CD14-positive monocyte (primary cell): ENCODE results near the gene TFR2. TPM values are rescaled to one million over a fixed set of nuclear protein-coding genes. Genes with fewer than 3 reads are reported as not detected.

Experiments used
- DNase-seq, 3 donors: peaks; one replicate each; pipeline ENCODE4 v3.0.0-alpha.2; 2011 to 2022
- H2AFZ ChIP-seq: 2 replicates; pipeline ENCODE4 v1.6.0; 2012; ENCODE audit warnings: mild to moderate bottlenecking, low read depth, low read length, inconsistent platforms; ENCODE audit not compliant: insufficient read depth, poor library complexity, severe bottlenecking
- H3K27ac ChIP-seq, 2 donors: 1 replicate in 1 of 2; 2 replicates in 1 of 2; pipeline ENCODE4 v1.5.1; 2012 to 2013; ENCODE audit warnings: low read length in 2 of 2, control low read depth in 1 of 2, inconsistent platforms in 1 of 2, low read depth in 1 of 2, mild to moderate bottlenecking in 1 of 2
- H3K27me3 ChIP-seq, 2 donors: one replicate each; pipeline versions ENCODE4 v1.6.0 to v1.6.1; 2011 to 2013; ENCODE audit warnings: low read length in 2 of 2; ENCODE audit not compliant: control insufficient read depth in 2 of 2, insufficient read depth in 2 of 2
- H3K36me3 ChIP-seq, 2 donors: replicated peaks in 1 of 2; 1 replicate in 1 of 2; 2 replicates in 1 of 2; pipeline versions ENCODE4 v1.5.1 to v1.6.1; 2012 to 2013; ENCODE audit warnings: low read length in 2 of 2, control low read depth in 1 of 2, inconsistent platforms in 1 of 2, mild to moderate bottlenecking in 1 of 2; ENCODE audit not compliant: insufficient read depth in 2 of 2, control insufficient read depth in 1 of 2
- H3K4me1 ChIP-seq, 2 donors: 1 replicate in 1 of 2; 2 replicates in 1 of 2; pipeline versions ENCODE4 v1.5.1 to v1.6.1; 2012 to 2013; ENCODE audit warnings: low read length in 2 of 2, control low read depth in 1 of 2, inconsistent platforms in 1 of 2, mild to moderate bottlenecking in 1 of 2, moderate library complexity in 1 of 2; ENCODE audit not compliant: insufficient read depth in 2 of 2, control insufficient read depth in 1 of 2
- H3K4me2 ChIP-seq: replicated peaks from 2 replicates; pipeline ENCODE3; 2012; ENCODE audit warnings: low read length, moderate library complexity, mild to moderate bottlenecking; ENCODE audit not compliant: poor library complexity, severe bottlenecking; ENCODE audit errors: extremely low read depth
- H3K4me3 ChIP-seq, 3 experiments: fragments of 200-600 bp in 1 of 3; sonication (generic) in 1 of 3; replicated peaks in 1 of 3; 1 replicate in 2 of 3; 2 replicates in 1 of 3; pipeline ENCODE4 v1.5.1; 2011 to 2013; ENCODE audit warnings: low read length in 3 of 3, mild to moderate bottlenecking in 3 of 3, control low read depth in 2 of 3, low read depth in 2 of 3, inconsistent platforms in 1 of 3, moderate library complexity in 1 of 3
- H3K79me2 ChIP-seq: 2 replicates; pipeline ENCODE4 v1.6.0; 2012; ENCODE audit warnings: mild to moderate bottlenecking, control low read depth, inconsistent platforms, low read length, moderate library complexity; ENCODE audit not compliant: insufficient read depth
- H3K9ac ChIP-seq: 2 replicates; pipeline ENCODE4 v1.6.0; 2017; ENCODE audit warnings: low read length, mild to moderate bottlenecking; ENCODE audit not compliant: insufficient read depth, poor library complexity, severe bottlenecking
- H3K9me3 ChIP-seq, 2 donors: replicated peaks in 1 of 2; 1 replicate in 1 of 2; 2 replicates in 1 of 2; pipeline versions ENCODE4 v1.5.1 to v1.6.1; 2012 to 2013; ENCODE audit warnings: low read length in 2 of 2, control low read depth in 1 of 2; ENCODE audit not compliant: control insufficient read depth in 1 of 2, insufficient read depth in 1 of 2
- H4K20me1 ChIP-seq: 2 replicates; pipeline ENCODE4 v1.6.0; 2012; ENCODE audit warnings: mild to moderate bottlenecking, low read length, control low read depth, moderate library complexity; ENCODE audit not compliant: insufficient read depth
- H3K27ac Mint-ChIP-seq, 7 donors: one replicate each; pipeline ENCODE4 v1.8.0; 2020; ENCODE audit warnings: mild to moderate bottlenecking in 7 of 7, mixed read lengths in 7 of 7, moderate library complexity in 6 of 7, inconsistent platforms in 2 of 7
- H3K27me3 Mint-ChIP-seq, 3 donors: one replicate each; pipeline ENCODE4 v1.8.0; 2021 to 2022; ENCODE audit warnings: low read depth in 3 of 3, mild to moderate bottlenecking in 3 of 3, mixed read lengths in 3 of 3, moderate library complexity in 3 of 3, inconsistent platforms in 1 of 3
- H3K36me3 Mint-ChIP-seq, 2 donors: one replicate each; pipeline ENCODE4 v1.8.0; 2020; ENCODE audit warnings: mixed read lengths in 2 of 2, inconsistent platforms in 1 of 2, mild to moderate bottlenecking in 1 of 2
- H3K4me1 Mint-ChIP-seq: one replicate; pipeline ENCODE4 v1.8.0; 2020; ENCODE audit warnings: mild to moderate bottlenecking, mixed read lengths
- H3K4me3 Mint-ChIP-seq, 2 donors: one replicate each; pipeline ENCODE4 v1.8.0; 2020; ENCODE audit warnings: mild to moderate bottlenecking in 2 of 2, mixed read lengths in 2 of 2, moderate library complexity in 1 of 2
- H3K9me3 Mint-ChIP-seq, 7 donors: one replicate each; pipeline ENCODE4 v1.8.0; 2020 to 2022; ENCODE audit warnings: mixed read lengths in 7 of 7, mild to moderate bottlenecking in 6 of 7, moderate library complexity in 6 of 7, inconsistent platforms in 2 of 7
- CTCF ChIP-seq: fragments of 200-600 bp; IDR thresholded peaks from one replicate; pipeline ENCODE4 v1.8.0; 2022; ENCODE audit warnings: antibody characterized with exemption, mild to moderate bottlenecking
- WGBS: methylation state at CpG from one replicate; pipeline ENCODE4 v1.1.5; 2013; ENCODE audit warnings: missing lambda C conversion rate; ENCODE audit not compliant: insufficient coverage; 5-methylcytosine and 5-hydroxymethylcytosine counted together
- intact Hi-C, 2 donors: fragments of 100-400 bp; cut with micrococcal nuclease; formaldehyde crosslinking; loops; one replicate each; pipeline versions ENCODE4 v1.15.0 to v1.15.1; 2023
- polyA plus RNA-seq, 3 donors: library from polyadenylated mRNA; depleted of rRNA in 1 of 3; unstranded in 2 of 3; stranded (reverse) in 1 of 3; fragments of 300-500 nt in 2 of 3; fragments of >200 nt in 1 of 3; fragmentation: Illumina TruSeq in 2 of 3; gene quantifications; 1 replicate in 2 of 3; 2 replicates in 1 of 3; pipeline ENCODE4 v1.2.3, GENCODE V29; 2012 to 2021

The TFR2 gene
- polyA plus RNA-seq, 3 donors = 0.79 to 1.4 TPM; not detected in 1

DNA sequence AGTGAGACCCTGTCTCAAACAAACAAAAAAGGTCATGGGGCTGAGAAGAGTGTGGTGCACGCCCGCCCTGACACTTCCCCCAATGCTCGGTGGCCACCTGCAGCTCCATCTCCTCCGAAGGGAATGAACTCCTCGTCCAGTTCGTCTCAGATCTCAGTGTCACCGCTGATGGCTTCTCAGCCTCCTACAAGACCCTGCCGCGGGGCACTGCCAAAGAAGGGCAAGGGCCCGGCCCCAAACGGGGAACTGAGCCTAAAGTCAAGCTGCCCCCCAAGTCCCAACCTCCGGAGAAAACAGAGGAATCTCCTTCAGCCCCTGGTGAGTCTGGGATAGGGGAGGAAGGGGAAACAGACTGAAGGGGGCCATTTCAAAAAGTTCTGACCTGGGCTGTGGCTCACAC is 35.0 kb downstream of the TFR2 start:
- Mint-ChIP-seq H3K36me3 (peaks cover 0 to 4% of the 10 kb centered on the region in 2 donors), H3K9me3 (peaks cover 0 to 3% (median 0%) of the 10 kb centered on the region in 7 donors), H3K27ac (no peak overlapping the region), H3K4me3 (peak overlapping the region; percentile 6 to 87), H3K27me3 (peaks cover 15 to 46% (median 44%) of the 10 kb centered on the region in 3 donors), H3K4me1 (peaks cover 23% of the 10 kb centered on the region)
- H2AFZ ChIP-seq = no peak overlapping the region
- no peaks in the 10 kb centered on the region for H3K9me3 ChIP-seq
- WGBS = 82% methylated on average over 7 of the region's 12 CpGs
- H3K36me3 ChIP-seq = no peaks in the 10 kb centered on the region
- H3K4me2 ChIP-seq = no peak overlapping the region
- H3K4me1 ChIP-seq = peaks cover 24 to 28% of the 10 kb centered on the region in 2 donors
- H3K27me3 ChIP-seq = peaks cover 0 to 24% of the 10 kb centered on the region in 2 donors
- TF ChIP-seq CTCF = no peak
- no peaks in the 10 kb centered on the region for H3K79me2 ChIP-seq
- intact Hi-C loops = no loop called here
- no peaks in the 10 kb centered on the region for H4K20me1 ChIP-seq
- H3K4me3 ChIP-seq = no peak overlapping the region
- no peak overlapping the region for H3K9ac ChIP-seq
- H3K27ac ChIP-seq = no peak overlapping the region
- DNase-seq = no peak

GRCh38 chr7:100604976-100605911 is 36.1 kb downstream of the TFR2 start:
- peaks cover 17 to 45% (median 44%) of the 10 kb centered on the region in 3 donors for H3K27me3 Mint-ChIP-seq
- intact Hi-C loops = loop anchor here in 1 of 2 donors (2.0 kb wide), 1 partner anchor 86 kb away; no protein-coding TSS in a partner anchor
- Histone ChIP-seq H2AFZ (peak overlapping the region; percentile 92), H4K20me1 (no peaks in the 10 kb centered on the region), H3K4me1 (peaks cover 24 to 26% of the 10 kb centered on the region in 2 donors), H3K27ac (peak overlapping the region in 1 of 2 donors; percentile 68), H3K4me3 (peak overlapping the region; percentile 64 to 90 (median 89)), H3K4me2 (peak overlapping the region; percentile 90), H3K36me3 (no peaks in the 10 kb centered on the region), H3K9me3 (no peaks in the 10 kb centered on the region), H3K79me2 (no peaks in the 10 kb centered on the region), H3K27me3 (peaks cover 0 to 24% of the 10 kb centered on the region in 2 donors), H3K9ac (peak overlapping the region; percentile 60)
- H3K36me3 Mint-ChIP-seq = peaks cover 0 to 4% of the 10 kb centered on the region in 2 donors
- DNase-seq = peak; percentile 62 to 81 (median 67)
- peaks cover 0 to 5% (median 0%) of the 10 kb centered on the region in 7 donors for H3K9me3 Mint-ChIP-seq
- H3K27ac Mint-ChIP-seq = peak overlapping the region in 4 of 7 donors; percentile 15 to 80 (median 40)
- under 1% methylated on average over 63 of the region's 68 CpGs for WGBS
- no peak for TF ChIP-seq CTCF
- H3K4me1 Mint-ChIP-seq = peaks cover 21% of the 10 kb centered on the region
- peak overlapping the region; percentile 77 to 87 for H3K4me3 Mint-ChIP-seq
